Transverse colon (tissue), 4 donors: ENCODE measurements around the gene SPN. TPM values are rescaled to one million over a fixed set of nuclear protein-coding genes. Genes with fewer than 3 reads are reported as not detected.
"Not testable (repeated sequence)": the region's sequence is repeated elsewhere in the genome, so short reads cannot be mapped to it uniquely, and the experiment has no call there.

Source experiments
- DNase-seq: peaks from one replicate; pipeline ENCODE4 v3.0.0-alpha.2; 2019
- H3K27ac ChIP-seq, 4 donors: fragments of 200-600 bp; sonication (generic); 2 replicates each; pipeline ENCODE4 v1.5.1; 2016 to 2018; ENCODE audit warnings: inconsistent platforms in 4 of 4
- H3K27me3 ChIP-seq: fragments of 200-600 bp; sonication (generic); 2 replicates; pipeline ENCODE4 v1.5.1; 2017; ENCODE audit warnings: inconsistent platforms
- H3K36me3 ChIP-seq, 4 donors: fragments of 200-600 bp; sonication (generic); 2 replicates each; pipeline ENCODE4 v1.5.1; 2017 to 2019; ENCODE audit warnings: inconsistent platforms in 4 of 4
- H3K4me1 ChIP-seq, 4 donors: fragments of 200-600 bp; sonication (generic); 2 replicates each; pipeline ENCODE4 v1.5.1; 2017 to 2020; ENCODE audit warnings: inconsistent platforms in 4 of 4
- H3K4me3 ChIP-seq, 4 donors: fragments of 200-600 bp; sonication (generic); 1 replicate in 1 of 4; 2 replicates in 3 of 4; pipeline versions ENCODE4 v1.5.1 to v1.6.1; 2017 to 2019; ENCODE audit warnings: inconsistent platforms in 4 of 4
- H3K9me3 ChIP-seq, 2 donors: fragments of 200-600 bp; sonication (generic); 2 replicates each; pipeline ENCODE4 v1.5.1; 2017 to 2019; ENCODE audit warnings: inconsistent platforms in 2 of 2
- EP300 ChIP-seq: sonication (generic); formaldehyde crosslinking; IDR thresholded peaks from one replicate; pipeline ENCODE4 v1.6.1; 2017; ENCODE audit warnings: antibody characterized with exemption, low read depth
- POLR2A ChIP-seq: fragments of 450-650 bp; IDR thresholded peaks from one replicate; pipeline ENCODE4 v1.6.1; 2016; ENCODE audit warnings: antibody characterized with exemption, mild to moderate bottlenecking, moderate library complexity
- POLR2AphosphoS5 ChIP-seq, 3 donors: sonication (generic); formaldehyde crosslinking; IDR thresholded peaks; one replicate each; pipeline ENCODE4 v1.6.1; 2016; ENCODE audit warnings: antibody characterized with exemption in 3 of 3
- WGBS, 2 donors: methylation state at CpG; one replicate each; pipeline ENCODE4 v1.1.5; 2018; ENCODE audit warnings: low coverage in 1 of 2; 5-methylcytosine and 5-hydroxymethylcytosine counted together
- in situ Hi-C, 4 donors: fragments of 200-750 bp; cut with MboI; loops; one replicate each; pipeline versions ENCODE4 v1.15.0 to v1.15.1; 2017; ENCODE audit warnings: low sequenced_read_pairs in 3 of 4, low pct_ligation_motif_present in 1 of 4, low pct_unique_long_range_greater_than_20kb in 1 of 4
- intact Hi-C: fragments of 100-400 bp; cut with DNase I; formaldehyde crosslinking; loops from one replicate; pipeline ENCODE4 v1.15.1; 2023; ENCODE audit warnings: low total_unique reads
- total RNA-seq, 4 donors: library from RNA; depleted of rRNA; stranded (reverse); fragments of >200 nt; gene quantifications; one replicate each; pipeline ENCODE4 v1.1.0, GENCODE V29; 2016
- TF ChIP-seq, protein P1 (sequence below), 5 experiments: fragments of 200-600 bp in 3 of 5; fragments of 450-650 bp in 2 of 5; sonication (generic) in 3 of 5; IDR thresholded peaks; 1 replicate in 2 of 5; 2 replicates in 3 of 5; pipeline ENCODE4 v1.5.1; 2016 to 2017; ENCODE audit warnings: antibody characterized with exemption in 5 of 5, inconsistent platforms in 3 of 5, mild to moderate bottlenecking in 2 of 5, moderate library complexity in 1 of 5

Gene SPN
- total RNA-seq, 4 donors from 2014 or later = 0.20 to 3.7 (median 1.1) TPM

DNA sequence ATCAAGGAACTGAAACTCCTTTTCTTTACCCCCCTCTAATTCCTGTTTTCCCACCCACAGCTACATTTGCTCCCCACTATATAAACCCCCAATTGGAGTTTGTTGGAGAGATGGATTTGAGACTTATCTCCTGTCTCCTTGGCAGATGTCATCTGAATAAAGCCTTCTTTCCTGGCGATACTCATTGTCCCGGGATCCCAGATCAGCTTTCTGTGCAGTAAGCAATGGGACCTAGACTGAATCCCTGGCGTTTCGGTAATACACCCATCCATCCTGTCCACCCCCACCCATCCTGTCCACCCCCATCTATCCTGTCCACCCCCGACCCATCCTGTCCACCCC is 38.1 kb downstream of the SPN start:
- intact Hi-C loops = loop anchor here (10.0 kb wide), 1 partner anchor 154 kb away; no protein-coding TSS in a partner anchor
- TF ChIP-seq, protein P1, sequence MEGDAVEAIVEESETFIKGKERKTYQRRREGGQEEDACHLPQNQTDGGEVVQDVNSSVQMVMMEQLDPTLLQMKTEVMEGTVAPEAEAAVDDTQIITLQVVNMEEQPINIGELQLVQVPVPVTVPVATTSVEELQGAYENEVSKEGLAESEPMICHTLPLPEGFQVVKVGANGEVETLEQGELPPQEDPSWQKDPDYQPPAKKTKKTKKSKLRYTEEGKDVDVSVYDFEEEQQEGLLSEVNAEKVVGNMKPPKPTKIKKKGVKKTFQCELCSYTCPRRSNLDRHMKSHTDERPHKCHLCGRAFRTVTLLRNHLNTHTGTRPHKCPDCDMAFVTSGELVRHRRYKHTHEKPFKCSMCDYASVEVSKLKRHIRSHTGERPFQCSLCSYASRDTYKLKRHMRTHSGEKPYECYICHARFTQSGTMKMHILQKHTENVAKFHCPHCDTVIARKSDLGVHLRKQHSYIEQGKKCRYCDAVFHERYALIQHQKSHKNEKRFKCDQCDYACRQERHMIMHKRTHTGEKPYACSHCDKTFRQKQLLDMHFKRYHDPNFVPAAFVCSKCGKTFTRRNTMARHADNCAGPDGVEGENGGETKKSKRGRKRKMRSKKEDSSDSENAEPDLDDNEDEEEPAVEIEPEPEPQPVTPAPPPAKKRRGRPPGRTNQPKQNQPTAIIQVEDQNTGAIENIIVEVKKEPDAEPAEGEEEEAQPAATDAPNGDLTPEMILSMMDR (IDR thresholded peaks at IDR 0.05) = no peak
- TF ChIP-seq EP300 (no peak), POLR2AphosphoS5 (IDR thresholded peaks at IDR 0.05) (no peak), POLR2A (no peak)
- no peaks in the 10 kb centered on the region for H3K9me3 ChIP-seq
- H3K4me3 ChIP-seq = no peak overlapping the region
- H3K27me3 ChIP-seq = no peaks in the 10 kb centered on the region
- H3K27ac ChIP-seq = peak overlapping the region in 1 of 4 donors; percentile 10
- H3K4me1 ChIP-seq = peaks cover 0 to 6% (median 1%) of the 10 kb centered on the region in 4 donors
- H3K36me3 ChIP-seq = no peaks in the 10 kb centered on the region
- 81 to 90% methylated on average over 2 to 5 of the region's 5 CpGs for WGBS, 2 donors
- in situ Hi-C loops = no loop called here
- DNase-seq = no peak

DNA sequence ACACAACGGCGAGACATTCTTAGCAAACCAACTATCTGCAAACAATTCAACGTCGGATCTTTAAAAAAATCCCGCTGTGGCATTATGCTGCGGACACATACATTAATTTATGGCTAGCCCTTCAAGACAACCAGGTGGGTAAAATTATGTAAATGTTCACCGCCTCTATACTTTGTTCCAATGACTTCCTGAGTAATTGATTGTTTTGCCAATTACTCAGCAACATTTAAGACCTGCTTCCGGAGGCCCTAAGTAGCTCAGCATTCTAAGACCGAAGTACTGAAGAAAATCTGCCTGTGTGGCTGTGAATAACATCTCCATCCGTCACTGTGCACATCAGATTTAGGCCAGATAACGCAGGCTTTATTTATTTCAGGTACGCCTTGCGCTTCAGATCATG is 39.2 kb downstream of the SPN start:
- Histone ChIP-seq H3K4me3 (no peak overlapping the region), H3K36me3 (no peaks in the 10 kb centered on the region), H3K27ac (peak overlapping the region; percentile 10 to 50 (median 30)), H3K9me3 (no peaks in the 10 kb centered on the region), H3K4me1 (peaks cover 0 to 6% (median 1%) of the 10 kb centered on the region in 4 donors), H3K27me3 (no peaks in the 10 kb centered on the region)
- TF ChIP-seq POLR2AphosphoS5 (IDR thresholded peaks at IDR 0.05) (no peak), POLR2A (peak; percentile 0)
- DNase-seq = no peak
- in situ Hi-C loops (no loop called here), intact Hi-C loops (loop anchor here (10.0 kb wide), 1 partner anchor 153 kb away; no protein-coding TSS in a partner anchor)
- WGBS, 2 donors = 61 to 64% methylated on average over 8 to 13 of the region's 13 CpGs

DNA sequence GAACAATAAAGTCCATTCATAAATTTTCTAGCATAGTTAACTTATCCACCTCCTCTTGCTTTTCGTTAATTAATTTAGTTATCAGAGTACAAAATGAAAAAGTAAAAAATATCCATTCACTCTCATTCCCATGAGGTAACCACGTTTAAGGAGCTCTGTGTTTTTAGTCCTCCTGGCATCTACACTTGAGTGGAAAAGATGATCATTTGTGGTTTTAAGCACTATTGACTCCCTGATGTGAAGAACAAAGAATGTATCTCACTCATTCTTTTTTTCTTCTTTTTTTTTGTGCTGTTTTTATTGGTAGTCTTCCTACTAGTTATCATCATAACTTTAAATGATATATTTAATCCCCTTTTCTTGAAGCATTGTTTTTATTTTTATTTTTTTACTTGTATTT is 42.0 kb downstream of the SPN start:
- in situ Hi-C loops (no loop called here), intact Hi-C loops (loop anchor here (10.0 kb wide), 1 partner anchor 150 kb away; no protein-coding TSS in a partner anchor)
- peaks cover 0 to 7% (median 1%) of the 10 kb centered on the region in 4 donors for H3K4me1 ChIP-seq
- no peak overlapping the region for H3K4me3 ChIP-seq
- 67 to 75% methylated on average over 2 of the region's 2 CpGs for WGBS, 2 donors
- no peaks in the 10 kb centered on the region for H3K9me3 ChIP-seq
- H3K27ac ChIP-seq = no peak overlapping the region
- TF ChIP-seq EP300 (no peak), POLR2A (no peak), POLR2AphosphoS5 (IDR thresholded peaks at IDR 0.05) (no peak)
- TF ChIP-seq, protein P1 (IDR thresholded peaks at IDR 0.05) = no peak
- no peak for DNase-seq
- no peaks in the 10 kb centered on the region for H3K36me3 ChIP-seq
- no peaks in the 10 kb centered on the region for H3K27me3 ChIP-seq

DNA sequence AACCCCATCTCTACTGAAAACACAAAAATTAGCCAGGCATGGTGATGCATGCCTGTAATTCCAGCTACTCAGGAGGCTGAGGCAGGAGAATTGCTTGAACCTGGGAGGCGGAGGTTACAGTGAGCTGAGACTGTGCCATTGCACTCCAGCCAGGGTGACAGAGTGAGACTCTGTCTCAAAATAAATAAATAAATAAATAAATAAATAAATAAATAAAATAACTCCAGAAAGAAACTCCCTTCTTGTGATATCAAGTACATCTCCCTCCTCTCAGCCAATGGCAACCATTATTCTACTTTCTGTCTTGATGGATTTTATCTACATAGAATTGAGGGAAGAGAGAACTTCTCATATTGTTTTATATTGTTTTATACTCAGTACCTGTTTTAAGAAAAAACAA is 44.1 kb downstream of the SPN start:
- WGBS, 2 donors = 82 to 100% methylated on average over 1 of the region's 1 CpG
- H3K36me3 ChIP-seq, H3K27ac ChIP-seq, DNase-seq, H3K9me3 ChIP-seq, H3K27me3 ChIP-seq, in situ Hi-C loops, H3K4me3 ChIP-seq, H3K4me1 ChIP-seq: not testable (repeated sequence)
- intact Hi-C loops = loop anchor here (10.0 kb wide), 1 partner anchor 148 kb away; no protein-coding TSS in a partner anchor

DNA sequence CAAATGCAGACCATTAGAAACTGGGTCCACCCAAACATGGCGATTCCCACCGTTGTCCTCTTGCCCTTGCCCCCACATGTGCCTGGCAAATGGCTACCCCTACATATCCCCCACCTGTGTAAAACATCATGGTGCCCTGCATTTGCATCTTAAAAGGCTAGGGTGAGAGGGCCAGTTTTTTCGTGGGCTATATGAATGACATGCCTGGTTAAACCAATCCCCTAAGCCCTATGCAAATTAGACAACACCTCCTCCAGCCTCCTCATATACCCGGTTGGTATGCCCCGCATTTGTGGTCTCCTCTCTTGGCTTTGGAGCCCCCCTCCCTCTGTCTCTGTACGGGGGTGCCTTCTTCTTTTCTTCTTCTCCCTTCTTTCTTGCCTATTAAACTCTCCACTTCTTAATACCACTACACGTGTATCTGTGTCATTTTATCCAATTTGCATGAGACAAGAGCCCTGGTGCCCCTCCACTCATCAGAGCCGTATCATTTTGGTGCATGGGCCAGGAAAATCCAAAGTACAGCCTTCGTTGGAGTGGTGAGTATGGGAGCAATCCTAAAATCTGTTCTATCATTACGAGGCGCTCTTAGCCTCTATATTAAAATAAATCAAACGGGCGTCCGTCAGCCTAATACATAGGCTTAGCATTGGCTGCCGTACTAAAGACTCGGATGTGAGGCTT is 46.0 kb downstream of the SPN start:
- intact Hi-C loops (loop anchor here (10.0 kb wide), 1 partner anchor 146 kb away; no protein-coding TSS in a partner anchor), in situ Hi-C loops (no loop called here)
- DNase-seq = no peak
- no peaks in the 10 kb centered on the region for H3K36me3 ChIP-seq
- TF ChIP-seq EP300 = no peak
- TF ChIP-seq, protein P1 (IDR thresholded peaks at IDR 0.05) = no peak
- TF ChIP-seq POLR2AphosphoS5 (IDR thresholded peaks at IDR 0.05) = no peak
- no peak for TF ChIP-seq POLR2A
- no peaks in the 10 kb centered on the region for H3K9me3 ChIP-seq
- 73 to 81% methylated on average over 10 to 16 of the region's 16 CpGs for WGBS, 2 donors
- H3K27me3 ChIP-seq = no peaks in the 10 kb centered on the region
- no peak overlapping the region for H3K27ac ChIP-seq
- no peak overlapping the region for H3K4me3 ChIP-seq
- peaks cover 0 to 9% (median 0%) of the 10 kb centered on the region in 4 donors for H3K4me1 ChIP-seq

DNA sequence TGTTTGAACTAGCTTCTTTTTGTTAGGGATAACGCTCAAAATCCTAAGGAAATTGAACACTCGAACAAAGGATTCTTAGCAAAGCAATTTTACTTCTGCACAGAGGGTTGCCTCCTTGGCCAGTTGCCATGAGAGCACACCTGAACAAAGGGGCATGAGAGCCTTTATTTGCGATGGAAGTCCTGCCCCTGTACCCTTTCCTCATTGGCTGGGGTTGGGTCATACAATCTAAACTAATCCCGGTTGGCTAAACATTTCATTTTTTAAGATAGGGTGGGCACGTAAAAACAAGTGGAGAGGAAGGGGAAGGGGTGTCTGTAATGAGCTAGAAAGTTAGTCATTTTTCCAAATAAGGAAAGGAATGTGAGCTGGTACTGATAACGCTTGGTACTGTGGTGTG is 46.6 kb downstream of the SPN start:
- intact Hi-C loops = loop anchor here (10.0 kb wide), 1 partner anchor 145 kb away; no protein-coding TSS in a partner anchor
- H3K4me3 ChIP-seq, H3K36me3 ChIP-seq, DNase-seq, H3K27ac ChIP-seq, H3K27me3 ChIP-seq, H3K4me1 ChIP-seq, in situ Hi-C loops, H3K9me3 ChIP-seq: not testable (repeated sequence)
- WGBS, 2 donors = 57 to 69% methylated on average over 4 to 6 of the region's 6 CpGs
